Neural progenitor cell (in vitro differentiated cells): ENCODE data around the gene ALDH5A1.

Experiments
- CTCF ChIP-seq: fragments of 200-600 bp; sonication (generic); IDR thresholded peaks from 2 replicates; pipeline ENCODE4 v1.5.1; 2017; ENCODE audit warnings: antibody characterized with exemption, mild to moderate bottlenecking
- EZH2 ChIP-seq: fragments of 200-600 bp; sonication (generic); IDR thresholded peaks from 2 replicates; pipeline ENCODE4 v1.6.1; 2017; ENCODE audit warnings: antibody characterized with exemption, mild to moderate bottlenecking, moderate library complexity
- EZH2phosphoT487 ChIP-seq: fragments of 200-600 bp; sonication (generic); IDR thresholded peaks from 2 replicates; pipeline ENCODE4 v1.6.1; 2017; ENCODE audit warnings: antibody characterized with exemption

- TF ChIP-seq CTCF (no peak), EZH2 (no peak), EZH2phosphoT487 (no peak)
Measured at GRCh38 chr6:24549674-24550353, 55.0 kb downstream of the ALDH5A1 start.
